ENCODE data around the gene DCHS1. TPM values are rescaled to one million over a fixed set of nuclear protein-coding genes. Genes with fewer than 3 reads are reported as not detected.

Gene DCHS1
- total and polyA plus RNA-seq, 5 donors from 2014 or later: 0.49 to 2.4 (median 1.1) TPM

GRCh38 chr11:6657346-6657745, 1.7 kb upstream of the DCHS1 start:
- peaks cover 0 to 11% (median 1%) of the 10 kb centered on the region in 4 donors for H3K4me1 Mint-ChIP-seq
- H3K4me3 Mint-ChIP-seq: peak overlapping the region; percentile 70 to 87 (median 80)
- H3K36me3 Mint-ChIP-seq: no peaks in the 10 kb centered on the region
- peaks cover 21% of the 10 kb centered on the region for H3K27me3 ChIP-seq (ENCODE audit: control insufficient read depth, insufficient read depth, low read length)
- no peaks in the 10 kb centered on the region for H3K9me3 ChIP-seq (ENCODE audit: control insufficient read depth in 2 of 2, low read length in 2 of 2)
- peaks cover 0 to 2% (median 0%) of the 10 kb centered on the region in 7 donors for H3K9me3 Mint-ChIP-seq
- H3K27ac ChIP-seq (ENCODE audit: insufficient read depth, low read length, poor library complexity, severe bottlenecking): no peak overlapping the region
- H3K27ac Mint-ChIP-seq: peak overlapping the region in 2 of 3 donors; percentile 32 to 83
- H3K4me1 ChIP-seq (ENCODE audit: control insufficient read depth, insufficient read depth, low read length, poor library complexity, severe bottlenecking): peaks cover 4% of the 10 kb centered on the region
- H3K4me3 ChIP-seq (ENCODE audit: low read depth, low read length): no peak overlapping the region
- DNase-seq (no peak), ATAC-seq (ENCODE audit: low read depth in 2 of 2) (no peak)
- no peaks in the 10 kb centered on the region for H3K36me3 ChIP-seq (ENCODE audit: control insufficient read depth, insufficient read depth, low read length)
- peaks cover 16% of the 10 kb centered on the region for H3K27me3 Mint-ChIP-seq

GRCh38 chr11:6656936-6657335, 1.3 kb upstream of the DCHS1 start:
- Mint-ChIP-seq H3K4me1 (peaks cover 0 to 11% (median 1%) of the 10 kb centered on the region in 4 donors), H3K36me3 (no peaks in the 10 kb centered on the region), H3K9me3 (peaks cover 0 to 2% (median 0%) of the 10 kb centered on the region in 7 donors), H3K27me3 (peaks cover 16% of the 10 kb centered on the region), H3K4me3 (peak overlapping the region; percentile 70 to 87 (median 80)), H3K27ac (peak overlapping the region in 2 of 3 donors; percentile 32 to 83)
- H3K27ac ChIP-seq (ENCODE audit: insufficient read depth, low read length, poor library complexity, severe bottlenecking): no peak overlapping the region
- H3K36me3 ChIP-seq (ENCODE audit: control insufficient read depth, insufficient read depth, low read length): no peaks in the 10 kb centered on the region
- peaks cover 4% of the 10 kb centered on the region for H3K4me1 ChIP-seq (ENCODE audit: control insufficient read depth, insufficient read depth, low read length, poor library complexity, severe bottlenecking)
- no peak overlapping the region for H3K4me3 ChIP-seq (ENCODE audit: low read depth, low read length)
- DNase-seq: no peak
- ATAC-seq (ENCODE audit: low read depth in 2 of 2): no peak
- no peaks in the 10 kb centered on the region for H3K9me3 ChIP-seq (ENCODE audit: control insufficient read depth in 2 of 2, low read length in 2 of 2)
- peaks cover 23% of the 10 kb centered on the region for H3K27me3 ChIP-seq (ENCODE audit: control insufficient read depth, insufficient read depth, low read length)

GRCh38 chr11:6656584-6656915, 941 bp upstream of the DCHS1 start:
- Mint-ChIP-seq H3K4me3 (peak overlapping the region; percentile 70 to 87 (median 80)), H3K4me1 (peaks cover 0 to 11% (median 1%) of the 10 kb centered on the region in 4 donors), H3K36me3 (no peaks in the 10 kb centered on the region), H3K27me3 (peaks cover 16% of the 10 kb centered on the region), H3K27ac (peak overlapping the region in 2 of 3 donors; percentile 31 to 83), H3K9me3 (peaks cover 0 to 2% (median 0%) of the 10 kb centered on the region in 7 donors)
- no peak overlapping the region for H3K4me3 ChIP-seq (ENCODE audit: low read depth, low read length)
- no peak overlapping the region for H3K27ac ChIP-seq (ENCODE audit: insufficient read depth, low read length, poor library complexity, severe bottlenecking)
- no peaks in the 10 kb centered on the region for H3K36me3 ChIP-seq (ENCODE audit: control insufficient read depth, insufficient read depth, low read length)
- ATAC-seq (ENCODE audit: low read depth in 2 of 2): no peak
- H3K4me1 ChIP-seq (ENCODE audit: control insufficient read depth, insufficient read depth, low read length, poor library complexity, severe bottlenecking): peaks cover 4% of the 10 kb centered on the region
- H3K9me3 ChIP-seq (ENCODE audit: control insufficient read depth in 2 of 2, low read length in 2 of 2): no peaks in the 10 kb centered on the region
- no peak for DNase-seq
- peaks cover 23% of the 10 kb centered on the region for H3K27me3 ChIP-seq (ENCODE audit: control insufficient read depth, insufficient read depth, low read length)

GRCh38 chr11:6655020-6655789, 404 bp downstream of the DCHS1 start:
- Mint-ChIP-seq H3K9me3 (peaks cover 0 to 2% (median 0%) of the 10 kb centered on the region in 7 donors), H3K27me3 (peaks cover 16% of the 10 kb centered on the region), H3K27ac (no peak overlapping the region), H3K36me3 (no peaks in the 10 kb centered on the region), H3K4me3 (no peak overlapping the region), H3K4me1 (peaks cover 0 to 11% (median 1%) of the 10 kb centered on the region in 4 donors)
- no peaks in the 10 kb centered on the region for H3K36me3 ChIP-seq (ENCODE audit: control insufficient read depth, insufficient read depth, low read length)
- peak overlapping the region; percentile 39 for H3K27ac ChIP-seq (ENCODE audit: insufficient read depth, low read length, poor library complexity, severe bottlenecking)
- ATAC-seq (ENCODE audit: low read depth in 2 of 2) (peak; percentile 37 to 38), DNase-seq (peak in 1 of 3 donors; percentile 15)
- peak overlapping the region; percentile 64 for H3K4me3 ChIP-seq (ENCODE audit: low read depth, low read length)
- peaks cover 4% of the 10 kb centered on the region for H3K4me1 ChIP-seq (ENCODE audit: control insufficient read depth, insufficient read depth, low read length, poor library complexity, severe bottlenecking)
- H3K9me3 ChIP-seq (ENCODE audit: control insufficient read depth in 2 of 2, low read length in 2 of 2): no peaks in the 10 kb centered on the region
- peaks cover 29% of the 10 kb centered on the region for H3K27me3 ChIP-seq (ENCODE audit: control insufficient read depth, insufficient read depth, low read length)

GRCh38 chr11:6654281-6655019, 1.2 kb downstream of the DCHS1 start:
- H3K4me3 ChIP-seq (ENCODE audit: low read depth, low read length): peak overlapping the region; percentile 3
- Mint-ChIP-seq H3K4me1 (peaks cover 0 to 11% (median 1%) of the 10 kb centered on the region in 4 donors), H3K27me3 (peaks cover 16% of the 10 kb centered on the region), H3K4me3 (no peak overlapping the region), H3K27ac (no peak overlapping the region), H3K36me3 (no peaks in the 10 kb centered on the region), H3K9me3 (peaks cover 0 to 2% (median 0%) of the 10 kb centered on the region in 7 donors)
- ATAC-seq (ENCODE audit: low read depth in 2 of 2) (peak in 1 of 2 donors; percentile 9), DNase-seq (no peak)
- peak overlapping the region; percentile 39 for H3K27ac ChIP-seq (ENCODE audit: insufficient read depth, low read length, poor library complexity, severe bottlenecking)
- H3K9me3 ChIP-seq (ENCODE audit: control insufficient read depth in 2 of 2, low read length in 2 of 2): no peaks in the 10 kb centered on the region
- peaks cover 4% of the 10 kb centered on the region for H3K4me1 ChIP-seq (ENCODE audit: control insufficient read depth, insufficient read depth, low read length, poor library complexity, severe bottlenecking)
- H3K27me3 ChIP-seq (ENCODE audit: control insufficient read depth, insufficient read depth, low read length): peaks cover 29% of the 10 kb centered on the region
- H3K36me3 ChIP-seq (ENCODE audit: control insufficient read depth, insufficient read depth, low read length): no peaks in the 10 kb centered on the region

GRCh38 chr11:6653656-6654055, 2.0 kb downstream of the DCHS1 start:
- DNase-seq (no peak), ATAC-seq (ENCODE audit: low read depth in 2 of 2) (no peak)
- H3K4me1 Mint-ChIP-seq: peaks cover 0 to 11% (median 1%) of the 10 kb centered on the region in 4 donors
- no peaks in the 10 kb centered on the region for H3K36me3 Mint-ChIP-seq
- no peaks in the 10 kb centered on the region for H3K9me3 ChIP-seq (ENCODE audit: control insufficient read depth in 2 of 2, low read length in 2 of 2)
- H3K27me3 ChIP-seq (ENCODE audit: control insufficient read depth, insufficient read depth, low read length): peaks cover 29% of the 10 kb centered on the region
- H3K27me3 Mint-ChIP-seq: peaks cover 16% of the 10 kb centered on the region
- no peak overlapping the region for H3K27ac ChIP-seq (ENCODE audit: insufficient read depth, low read length, poor library complexity, severe bottlenecking)
- H3K27ac Mint-ChIP-seq: no peak overlapping the region
- no peak overlapping the region for H3K4me3 ChIP-seq (ENCODE audit: low read depth, low read length)
- H3K36me3 ChIP-seq (ENCODE audit: control insufficient read depth, insufficient read depth, low read length): no peaks in the 10 kb centered on the region
- peaks cover 4% of the 10 kb centered on the region for H3K4me1 ChIP-seq (ENCODE audit: control insufficient read depth, insufficient read depth, low read length, poor library complexity, severe bottlenecking)
- no peak overlapping the region for H3K4me3 Mint-ChIP-seq
- H3K9me3 Mint-ChIP-seq: peaks cover 0 to 2% (median 0%) of the 10 kb centered on the region in 7 donors

- Histone ChIP-seq H3K4me3 (ENCODE audit: low read depth, low read length) (no peak overlapping the region), H3K36me3 (ENCODE audit: control insufficient read depth, insufficient read depth, low read length) (no peaks in the 10 kb centered on the region), H3K27me3 (ENCODE audit: control insufficient read depth, insufficient read depth, low read length) (peaks cover 29% of the 10 kb centered on the region), H3K9me3 (ENCODE audit: control insufficient read depth in 2 of 2, low read length in 2 of 2) (no peaks in the 10 kb centered on the region), H3K4me1 (ENCODE audit: control insufficient read depth, insufficient read depth, low read length, poor library complexity, severe bottlenecking) (peaks cover 9% of the 10 kb centered on the region), H3K27ac (ENCODE audit: insufficient read depth, low read length, poor library complexity, severe bottlenecking) (no peak overlapping the region)
- no peaks in the 10 kb centered on the region for H3K36me3 Mint-ChIP-seq
- ATAC-seq (ENCODE audit: low read depth in 2 of 2) (no peak), DNase-seq (no peak)
- peaks cover 16% of the 10 kb centered on the region for H3K27me3 Mint-ChIP-seq
- peaks cover 0 to 2% (median 0%) of the 10 kb centered on the region in 7 donors for H3K9me3 Mint-ChIP-seq
- H3K4me3 Mint-ChIP-seq: no peak overlapping the region
- peaks cover 0 to 11% (median 1%) of the 10 kb centered on the region in 4 donors for H3K4me1 Mint-ChIP-seq
- H3K27ac Mint-ChIP-seq: no peak overlapping the region
These were observed 2.5 kb downstream of the DCHS1 start for GRCh38 chr11:6653097-6653496.

All from CD4-positive, CD25-positive, alpha-beta regulatory T cell (primary cell).